H9 (cell line): ENCODE data around the gene MROH2B. TPM values are rescaled to one million over a fixed set of nuclear protein-coding genes. Genes with fewer than 3 reads are reported as not detected.

Experiments used
- DNase-seq: peaks from one replicate; pipeline ENCODE4 v3.0.0-alpha.2; 2017
- H2AFZ ChIP-seq: one replicate; pipeline ENCODE4 v1.6.1; 2013; ENCODE audit warnings: mild to moderate bottlenecking, low read length, control low read depth, moderate library complexity
- H2AK5ac ChIP-seq: 2 replicates; pipeline ENCODE4 v1.6.1; 2013; ENCODE audit warnings: low read length, control low read depth, mixed read lengths; ENCODE audit not compliant: insufficient read length
- H2BK120ac ChIP-seq: one replicate; pipeline ENCODE4 v1.6.1; 2013; ENCODE audit warnings: low read depth, mild to moderate bottlenecking, low read length, control low read depth, inconsistent platforms; ENCODE audit not compliant: poor library complexity, severe bottlenecking
- H2BK12ac ChIP-seq: 2 replicates; pipeline ENCODE4 v1.6.1; 2013; ENCODE audit warnings: low read length, control low read depth, mixed read lengths, low read depth; ENCODE audit not compliant: insufficient read length
- H2BK15ac ChIP-seq: 2 replicates; pipeline ENCODE4 v1.6.1; 2013; ENCODE audit warnings: low read depth, low read length, control low read depth
- H2BK20ac ChIP-seq: one replicate; pipeline ENCODE4 v1.6.1; 2013; ENCODE audit warnings: low read depth, mild to moderate bottlenecking, low read length, control low read depth, inconsistent platforms; ENCODE audit not compliant: poor library complexity, severe bottlenecking
- H2BK5ac ChIP-seq: 2 replicates; pipeline ENCODE4 v1.6.1; 2013; ENCODE audit warnings: low read length, control low read depth, mixed read lengths; ENCODE audit not compliant: insufficient read length
- H3K14ac ChIP-seq: 2 replicates; pipeline ENCODE4 v1.6.1; 2013; ENCODE audit warnings: low read length, control low read depth; ENCODE audit not compliant: insufficient read depth
- H3K18ac ChIP-seq: 2 replicates; pipeline ENCODE4 v1.6.1; 2013; ENCODE audit warnings: low read depth, mild to moderate bottlenecking, mixed read lengths, low read length, control low read depth; ENCODE audit not compliant: insufficient read length
- H3K23ac ChIP-seq: 2 replicates; pipeline ENCODE4 v1.6.1; 2013; ENCODE audit warnings: low read length, control low read depth, mixed read lengths, low read depth; ENCODE audit not compliant: insufficient read length
- H3K23me2 ChIP-seq: 2 replicates; pipeline ENCODE4 v1.6.1; 2013; ENCODE audit warnings: low read depth, mild to moderate bottlenecking, mixed read lengths, low read length, control low read depth; ENCODE audit not compliant: insufficient read length, poor library complexity, severe bottlenecking
- H3K27ac ChIP-seq: 2 replicates; pipeline ENCODE4 v1.5.1; 2013; ENCODE audit warnings: low read length, control low read depth, mixed read lengths, low read depth; ENCODE audit not compliant: insufficient read length
- H3K27me3 ChIP-seq: 2 replicates; pipeline ENCODE4 v1.6.1; 2013; ENCODE audit warnings: low read length, control low read depth, inconsistent platforms; ENCODE audit not compliant: insufficient read depth
- H3K4ac ChIP-seq: 2 replicates; pipeline ENCODE4 v1.6.1; 2013; ENCODE audit warnings: low read depth, mild to moderate bottlenecking, control low read depth, inconsistent platforms, low read length, moderate library complexity
- H3K4me1 ChIP-seq: 2 replicates; pipeline ENCODE4 v1.6.1; 2013; ENCODE audit warnings: low read length, control low read depth, inconsistent platforms; ENCODE audit not compliant: insufficient read depth
- H3K4me2 ChIP-seq: 2 replicates; pipeline ENCODE4 v1.6.1; 2013; ENCODE audit warnings: low read length, control low read depth, mixed read lengths; ENCODE audit not compliant: insufficient read length, insufficient read depth
- H3K56ac ChIP-seq: 2 replicates; pipeline ENCODE4 v1.6.1; 2013; ENCODE audit warnings: low read depth, mild to moderate bottlenecking, mixed read lengths, low read length, control low read depth; ENCODE audit not compliant: insufficient read length
- H3K79me1 ChIP-seq: 2 replicates; pipeline ENCODE4 v1.6.1; 2013; ENCODE audit warnings: low read depth, mild to moderate bottlenecking, moderate library complexity, low read length, control low read depth, inconsistent platforms; ENCODE audit not compliant: insufficient read depth, poor library complexity, severe bottlenecking
- H3K79me2 ChIP-seq: 2 replicates; pipeline ENCODE4 v1.6.1; 2013; ENCODE audit warnings: low read length, control low read depth, inconsistent platforms; ENCODE audit not compliant: insufficient read depth
- H3K9ac ChIP-seq: 2 replicates; pipeline ENCODE4 v1.6.1; 2013; ENCODE audit warnings: low read length, control low read depth, mixed read lengths; ENCODE audit not compliant: insufficient read length; ENCODE audit errors: extremely low read depth
- H3K9me3 ChIP-seq: one replicate; pipeline ENCODE4 v1.6.1; 2013; ENCODE audit warnings: low read depth, low read length, inconsistent platforms; ENCODE audit not compliant: control insufficient read depth
- H3T11ph ChIP-seq: one replicate; pipeline ENCODE4 v1.6.1; 2013; ENCODE audit warnings: mild to moderate bottlenecking, low read length, control low read depth, inconsistent platforms
- H4K20me1 ChIP-seq: one replicate; pipeline ENCODE4 v1.6.1; 2013; ENCODE audit not compliant: control insufficient read depth, insufficient read length, insufficient read depth
- H4K5ac ChIP-seq: 2 replicates; pipeline ENCODE4 v1.6.1; 2013; ENCODE audit warnings: low read depth, mild to moderate bottlenecking, mixed read lengths, low read length, control low read depth; ENCODE audit not compliant: insufficient read length
- H4K8ac ChIP-seq: replicated peaks from 2 replicates; pipeline ENCODE4 v1.6.1; 2013; ENCODE audit warnings: low read length, control low read depth, mixed read lengths, low read depth; ENCODE audit not compliant: insufficient read length
- H4K91ac ChIP-seq: 2 replicates; pipeline ENCODE4 v1.6.1; 2013; ENCODE audit warnings: low read depth, mild to moderate bottlenecking, moderate library complexity, mixed read lengths, low read length, control low read depth; ENCODE audit not compliant: insufficient read length
- H3K27ac Mint-ChIP-seq, 3 experiments: 2 replicates in 2 of 3; 3 replicates in 1 of 3; pipeline ENCODE4 v1.8.0; 2020 to 2021; ENCODE audit warnings: mixed read lengths in 3 of 3, mild to moderate bottlenecking in 1 of 3, moderate library complexity in 1 of 3
- H3K27me3 Mint-ChIP-seq: 2 replicates; pipeline ENCODE4 v1.8.0; 2021; ENCODE audit warnings: low read depth, mild to moderate bottlenecking, moderate library complexity, mixed read lengths
- H3K36me3 Mint-ChIP-seq, 3 experiments: 2 replicates in 2 of 3; 3 replicates in 1 of 3; pipeline ENCODE4 v1.8.0; 2020 to 2021; ENCODE audit warnings: low read depth in 3 of 3, mixed read lengths in 3 of 3; ENCODE audit not compliant: insufficient read depth in 1 of 3
- H3K4me1 Mint-ChIP-seq, 2 experiments: 2 replicates each; pipeline ENCODE4 v1.8.0; 2020; ENCODE audit warnings: mixed read lengths in 2 of 2
- H3K4me3 Mint-ChIP-seq, 2 experiments: 2 replicates in 1 of 2; 3 replicates in 1 of 2; pipeline ENCODE4 v1.8.0; 2020 to 2021; ENCODE audit warnings: mild to moderate bottlenecking in 2 of 2, mixed read lengths in 2 of 2, moderate library complexity in 1 of 2
- H3K9me3 Mint-ChIP-seq, 2 experiments: 2 replicates in 1 of 2; 3 replicates in 1 of 2; pipeline ENCODE4 v1.8.0; 2020; ENCODE audit warnings: mild to moderate bottlenecking in 2 of 2, mixed read lengths in 2 of 2, moderate library complexity in 1 of 2
- CTCF ChIP-seq: fragments of 200-600 bp; sonication (generic); conservative IDR thresholded peaks from 3 replicates; pipeline ENCODE4 v1.8.0; 2021; ENCODE audit warnings: antibody characterized with exemption, mild to moderate bottlenecking
- WGBS: extraction: QIAGEN DNeasy Blood & Tissue Kit; methylation state at CpG from one replicate; pipeline ENCODE4 v1.1.7; 2013; ENCODE audit warnings: missing lambda C conversion rate, low lambda C conversion rate, mixed read lengths; ENCODE audit not compliant: insufficient read length; ENCODE audit errors: extremely low coverage; 5-methylcytosine and 5-hydroxymethylcytosine counted together
- total RNA-seq: library from RNA; stranded (reverse); gene quantifications from 2 replicates; pipeline ENCODE4 v1.2.1, GENCODE V29; 2021

Gene MROH2B
- total RNA-seq, 1 experiment from 2014 or later, result not detected

GRCh38 chr5:41087461-41087860, 16.3 kb upstream of the MROH2B start:
- H4K8ac ChIP-seq, result no peak overlapping the region
- no peak overlapping the region for H2BK5ac ChIP-seq
- WGBS, result no CpG with 5 or more reads among the region's 2 CpGs
- no peak overlapping the region for H3K4me2 ChIP-seq
- no peak overlapping the region for H3K4ac ChIP-seq
- TF ChIP-seq CTCF, result no peak
- no peak overlapping the region for H2BK120ac ChIP-seq
- no peak overlapping the region for H3K9ac ChIP-seq
- no peaks in the 10 kb centered on the region for H3K79me1 ChIP-seq
- H3K14ac ChIP-seq, result no peak overlapping the region
- no peaks in the 10 kb centered on the region for H3K4me1 ChIP-seq
- H4K91ac ChIP-seq, result no peak overlapping the region
- Mint-ChIP-seq H3K27me3 (no peaks in the 10 kb centered on the region), H3K4me1 (peaks cover 0 to 3% of the 10 kb centered on the region in 2 experiments; a peak in 1 of 4 replicates), H3K9me3 (peaks cover 2 to 6% of the 10 kb centered on the region in 2 experiments; a peak in 2 of 5 replicates), H3K36me3 (peaks cover 0 to 2% (median 0%) of the 10 kb centered on the region in 3 experiments; a peak in 4 of 7 replicates), H3K27ac (no peak overlapping the region), H3K4me3 (no peak overlapping the region)
- no peak overlapping the region for H3K18ac ChIP-seq
- H2AFZ ChIP-seq, result no peak overlapping the region
- H3K23ac ChIP-seq, result no peak overlapping the region
- H3K56ac ChIP-seq, result no peak overlapping the region
- H3K23me2 ChIP-seq, result no peaks in the 10 kb centered on the region
- no peak overlapping the region for H2BK20ac ChIP-seq
- H2BK12ac ChIP-seq, result no peak overlapping the region
- no peak for DNase-seq
- H3K9me3 ChIP-seq, result no peaks in the 10 kb centered on the region
- H3K79me2 ChIP-seq, result no peaks in the 10 kb centered on the region
- no peak overlapping the region for H4K5ac ChIP-seq
- no peak overlapping the region for H2AK5ac ChIP-seq
- H3K27ac ChIP-seq, result no peak overlapping the region
- H3T11ph ChIP-seq, result no peak overlapping the region
- H2BK15ac ChIP-seq, result no peak overlapping the region
- H3K27me3 ChIP-seq, result no peaks in the 10 kb centered on the region
- H4K20me1 ChIP-seq, result no peaks in the 10 kb centered on the region
